HEK293T (cell line): ENCODE data around the gene MFSD11.
"Not testable (repeated sequence)": the region's sequence is repeated elsewhere in the genome, so short reads cannot be mapped to it uniquely, and the experiment has no call there.

Experiments
- CTCF ChIA-PET: fragments of 350-600 bp; formaldehyde crosslinking; extraction: SDS; loops from one replicate; lab custom pipeline; 2021; ENCODE audit warnings: antibody characterized with exemption, inconsistent platforms; lab: Yijun Ruan, JAX
- POLR2A ChIA-PET: fragments of 350-600 bp; formaldehyde crosslinking; extraction: SDS; loops from one replicate; lab custom pipeline; 2020; ENCODE audit warnings: antibody characterized with exemption, inconsistent platforms; lab: Yijun Ruan, JAX
- DNase-seq: peaks from one replicate; pipeline ENCODE4 v3.0.0; 2012; ENCODE audit warnings: mixed read lengths; ENCODE audit errors: extremely low spot score
- ARNT ChIP-seq: fragments of 450-650 bp; IDR thresholded peaks from 2 replicates; pipeline ENCODE4 v1.6.1; 2017; ENCODE audit warnings: mild to moderate bottlenecking
- BHLHE40 ChIP-seq: fragments of 450-650 bp; IDR thresholded peaks from 2 replicates; pipeline ENCODE4 v1.6.1; 2016; ENCODE audit warnings: mild to moderate bottlenecking, moderate library complexity, borderline replicate concordance
- CTBP1 ChIP-seq: fragments of 450-650 bp; IDR thresholded peaks from 2 replicates; pipeline ENCODE4 v1.6.1; 2016; ENCODE audit warnings: borderline replicate concordance
- ELF4 ChIP-seq: fragments of 450-650 bp; IDR thresholded peaks from 2 replicates; pipeline ENCODE4 v1.6.1; 2017; ENCODE audit warnings: antibody characterized with exemption
- FOXA1 ChIP-seq: fragments of 450-650 bp; IDR thresholded peaks from 2 replicates; pipeline ENCODE4 v1.6.1; 2016; ENCODE audit warnings: mild to moderate bottlenecking
- FOXK2 ChIP-seq: fragments of 450-650 bp; IDR thresholded peaks from 2 replicates; pipeline ENCODE4 v1.6.1; 2016; ENCODE audit warnings: mild to moderate bottlenecking
- FOXM1 ChIP-seq: fragments of 450-650 bp; IDR thresholded peaks from 2 replicates; pipeline ENCODE4 v1.6.1; 2017; ENCODE audit warnings: mild to moderate bottlenecking, borderline replicate concordance
- HDGF ChIP-seq: fragments of 450-650 bp; IDR thresholded peaks from 2 replicates; pipeline ENCODE4 v1.6.1; 2017; ENCODE audit warnings: antibody characterized with exemption, borderline replicate concordance
- L3MBTL2 ChIP-seq: fragments of 450-650 bp; conservative IDR thresholded peaks from 2 replicates; pipeline ENCODE4 v1.6.1; 2016; ENCODE audit warnings: mild to moderate bottlenecking
- LEF1 ChIP-seq: fragments of 450-650 bp; IDR thresholded peaks from 2 replicates; pipeline ENCODE4 v1.6.1; 2017; ENCODE audit warnings: mild to moderate bottlenecking, borderline replicate concordance
- NFRKB ChIP-seq: fragments of 450-650 bp; IDR thresholded peaks from 2 replicates; pipeline ENCODE4 v1.6.1; 2016; ENCODE audit warnings: mild to moderate bottlenecking, moderate library complexity
- PKNOX1 ChIP-seq: fragments of 450-650 bp; IDR thresholded peaks from 2 replicates; pipeline ENCODE4 v1.6.1; 2016
- SP1 ChIP-seq: fragments of 450-650 bp; IDR thresholded peaks from 2 replicates; pipeline ENCODE4 v1.6.1; 2017
- SUZ12 ChIP-seq: fragments of 450-650 bp; IDR thresholded peaks from 2 replicates; pipeline ENCODE4 v1.6.1; 2016; ENCODE audit warnings: mild to moderate bottlenecking
- TARDBP ChIP-seq: fragments of 450-650 bp; IDR thresholded peaks from 2 replicates; pipeline ENCODE4 v1.6.1; 2016
- ZNF384 ChIP-seq: fragments of 450-650 bp; IDR thresholded peaks from 2 replicates; pipeline ENCODE4 v1.6.1; 2016

The MFSD11 gene

GRCh38 chr17:76742958-76743357 is 5.0 kb downstream of the MFSD11 start:
- POLR2A ChIA-PET, result no interaction called here
- CTCF ChIA-PET, result no interaction called here
- TF ChIP-seq CTBP1 (no peak), ELF4 (no peak), ARNT (no peak), BHLHE40 (no peak), SUZ12 (no peak), PKNOX1 (no peak), SP1 (no peak), NFRKB (no peak), FOXM1 (no peak), LEF1 (no peak), L3MBTL2 (no peak), HDGF (no peak), ZNF384 (no peak), FOXA1 (no peak), TARDBP (no peak), FOXK2 (no peak)
- DNase-seq, result no peak

GRCh38 chr17:76744747-76745146 is 6.8 kb downstream of the MFSD11 start:
- DNase-seq, result no peak
- POLR2A ChIA-PET, result interaction anchor here (1.0 kb wide), 1 partner anchor 123 kb away, joined by 3 read pairs; no protein-coding TSS in a partner anchor
- TF ChIP-seq SUZ12 (no peak), NFRKB (no peak), HDGF (no peak), PKNOX1 (no peak), CTBP1 (no peak), FOXM1 (no peak), ZNF384 (no peak), BHLHE40 (no peak), FOXK2 (no peak), LEF1 (no peak)
- CTCF ChIA-PET, result no interaction called here

- POLR2A ChIA-PET, result interaction anchor here (0.8 to 0.9 kb wide), 2 partner anchors 11 to 41 kb away, joined by 3 to 4 read pairs; no protein-coding TSS in a partner anchor
- DNase-seq, CTCF ChIA-PET: not testable (repeated sequence)
These were observed 7.9 kb downstream of the MFSD11 start for GRCh38 chr17:76745785-76746184.

- CTCF ChIA-PET, result no interaction called here
- POLR2A ChIA-PET, result interaction anchor here (1.0 to 2.5 kb wide), 2 partner anchors 10 to 11 kb away, joined by 3 to 8 read pairs; partner anchors contain the start of gene MFSD11
- TF ChIP-seq ZNF384 (no peak), PKNOX1 (no peak), TARDBP (no peak), BHLHE40 (no peak), HDGF (no peak), CTBP1 (no peak), FOXA1 (no peak), SP1 (no peak), ARNT (no peak)
- no peak for DNase-seq
These were observed 9.9 kb downstream of the MFSD11 start for GRCh38 chr17:76747716-76748363.

GRCh38 chr17:76748657-76749056 is 10.7 kb downstream of the MFSD11 start:
- POLR2A ChIA-PET, result interaction anchor here (1.0 to 2.5 kb wide), 2 partner anchors 11 to 12 kb away, joined by 3 to 8 read pairs; partner anchors contain the start of gene MFSD11
- TF ChIP-seq LEF1, result no peak
- no peak for TF ChIP-seq ZNF384
- TF ChIP-seq TARDBP, result no peak
- no peak for TF ChIP-seq ELF4
- TF ChIP-seq SUZ12, result no peak
- TF ChIP-seq FOXK2, result no peak
- TF ChIP-seq PKNOX1, result no peak
- no peak for TF ChIP-seq CTBP1
- DNase-seq, result no peak
- CTCF ChIA-PET, result interaction anchor here (0.5 kb wide), 1 partner anchor 23 kb away, joined by 3 read pairs; no protein-coding TSS in a partner anchor

- no peak for TF ChIP-seq HDGF
- no peak for TF ChIP-seq ARNT
- no peak for TF ChIP-seq FOXM1
- TF ChIP-seq ZNF384, result no peak
- TF ChIP-seq LEF1, result no peak
- TF ChIP-seq FOXK2, result no peak
- no peak for TF ChIP-seq NFRKB
- no peak for TF ChIP-seq ELF4
- TF ChIP-seq L3MBTL2, result no peak
- TF ChIP-seq SP1, result no peak
- TF ChIP-seq CTBP1, result no peak
- POLR2A ChIA-PET, result interaction anchor here (0.7 kb wide), 1 partner anchor 339 kb away, joined by 3 read pairs; no protein-coding TSS in a partner anchor
- DNase-seq, result no peak
- CTCF ChIA-PET, result no interaction called here
These were observed 13.6 kb downstream of the MFSD11 start for GRCh38 chr17:76751416-76751993.
